Duodenal mucosa (tissue), 2 donors: Measurements from ENCODE around the gene MAP3K1.

Experiments used
- H3K27ac ChIP-seq: one replicate; pipeline ENCODE4 v1.7.0; 2013; ENCODE audit warnings: low read depth, low read length
- H3K27me3 ChIP-seq, 2 donors: one replicate each; pipeline ENCODE4 v1.7.0; 2013; ENCODE audit warnings: low read length in 2 of 2, control low read depth in 1 of 2; ENCODE audit not compliant: insufficient read depth in 2 of 2, control insufficient read depth in 1 of 2
- H3K36me3 ChIP-seq, 2 donors: one replicate each; pipeline ENCODE4 v1.7.0; 2013; ENCODE audit warnings: low read length in 2 of 2, control low read depth in 1 of 2; ENCODE audit not compliant: insufficient read depth in 2 of 2, control insufficient read depth in 1 of 2
- H3K4me1 ChIP-seq, 2 donors: one replicate each; pipeline ENCODE4 v1.7.0; 2013; ENCODE audit warnings: low read length in 2 of 2, control low read depth in 1 of 2; ENCODE audit not compliant: insufficient read depth in 2 of 2, control insufficient read depth in 1 of 2
- H3K4me3 ChIP-seq, 2 donors: one replicate each; pipeline ENCODE4 v1.7.0; 2013; ENCODE audit warnings: low read length in 2 of 2, low read depth in 1 of 2
- H3K9ac ChIP-seq, 2 donors: one replicate each; pipeline ENCODE4 v1.7.0; 2013; ENCODE audit warnings: low read length in 2 of 2, low read depth in 1 of 2
- H3K9me3 ChIP-seq, 2 donors: one replicate each; pipeline ENCODE4 v1.7.0; 2013; ENCODE audit warnings: low read length in 2 of 2, control low read depth in 1 of 2; ENCODE audit not compliant: control insufficient read depth in 1 of 2

The MAP3K1 gene

DNA sequence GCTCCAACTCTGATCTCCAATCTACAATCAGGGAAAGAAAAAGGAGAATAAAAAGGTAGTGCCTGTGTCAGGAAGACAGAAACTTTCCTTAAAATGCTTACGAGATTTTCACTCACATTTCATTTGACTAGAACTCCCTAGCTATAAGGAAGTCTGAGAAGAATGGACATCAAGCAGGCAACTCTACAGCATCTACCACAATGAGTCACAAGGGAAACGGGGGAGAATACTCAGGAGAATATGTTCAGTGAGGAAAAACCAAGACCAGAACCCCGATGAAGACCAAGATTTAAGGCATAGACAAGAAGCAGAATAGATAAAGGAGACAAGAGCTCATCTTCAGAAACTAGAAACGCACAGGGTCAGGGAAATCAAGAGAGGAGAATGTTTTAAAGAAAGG is 85.0 kb downstream of the MAP3K1 start:
- no peak overlapping the region for H3K9ac ChIP-seq
- no peak overlapping the region for H3K4me3 ChIP-seq
- H3K27ac ChIP-seq: no peak overlapping the region
- no peaks in the 10 kb centered on the region for H3K9me3 ChIP-seq
- peaks cover 2 to 5% of the 10 kb centered on the region in 2 donors for H3K36me3 ChIP-seq
- H3K4me1 ChIP-seq: no peaks in the 10 kb centered on the region
- no peaks in the 10 kb centered on the region for H3K27me3 ChIP-seq

GRCh38 chr5:56900858-56901578 is 85.7 kb downstream of the MAP3K1 start:
- Histone ChIP-seq H3K27ac (no peak overlapping the region), H3K36me3 (peaks cover 2 to 5% of the 10 kb centered on the region in 2 donors), H3K9ac (no peak overlapping the region), H3K4me1 (no peaks in the 10 kb centered on the region), H3K4me3 (no peak overlapping the region), H3K9me3 (no peaks in the 10 kb centered on the region), H3K27me3 (no peaks in the 10 kb centered on the region)

DNA sequence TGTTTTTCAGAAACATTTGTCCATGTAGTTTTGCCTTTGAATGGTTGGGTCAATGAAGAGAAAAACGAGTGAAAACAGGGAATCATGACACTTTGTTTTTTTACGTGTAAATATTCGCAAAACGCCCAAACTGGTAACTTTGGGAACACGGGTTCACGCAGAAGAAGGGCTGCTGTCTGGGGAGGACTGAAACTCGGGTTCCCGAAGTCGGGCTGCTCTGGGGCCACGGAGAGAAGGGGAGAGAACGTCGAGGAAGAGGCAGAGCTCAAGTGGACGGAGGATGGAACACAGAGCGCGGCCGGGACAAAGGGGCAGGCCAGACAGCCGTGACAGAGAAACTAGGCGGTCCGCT is 93.6 kb downstream of the MAP3K1 start:
- peaks cover 7 to 14% of the 10 kb centered on the region in 2 donors for H3K4me1 ChIP-seq
- peak overlapping the region; percentile 76 to 89 for H3K9ac ChIP-seq
- peak overlapping the region; percentile 98 for H3K27ac ChIP-seq
- H3K9me3 ChIP-seq: no peaks in the 10 kb centered on the region
- H3K36me3 ChIP-seq: peaks cover 0 to 2% of the 10 kb centered on the region in 2 donors
- no peaks in the 10 kb centered on the region for H3K27me3 ChIP-seq
- H3K4me3 ChIP-seq: peak overlapping the region; percentile 81 to 82

DNA sequence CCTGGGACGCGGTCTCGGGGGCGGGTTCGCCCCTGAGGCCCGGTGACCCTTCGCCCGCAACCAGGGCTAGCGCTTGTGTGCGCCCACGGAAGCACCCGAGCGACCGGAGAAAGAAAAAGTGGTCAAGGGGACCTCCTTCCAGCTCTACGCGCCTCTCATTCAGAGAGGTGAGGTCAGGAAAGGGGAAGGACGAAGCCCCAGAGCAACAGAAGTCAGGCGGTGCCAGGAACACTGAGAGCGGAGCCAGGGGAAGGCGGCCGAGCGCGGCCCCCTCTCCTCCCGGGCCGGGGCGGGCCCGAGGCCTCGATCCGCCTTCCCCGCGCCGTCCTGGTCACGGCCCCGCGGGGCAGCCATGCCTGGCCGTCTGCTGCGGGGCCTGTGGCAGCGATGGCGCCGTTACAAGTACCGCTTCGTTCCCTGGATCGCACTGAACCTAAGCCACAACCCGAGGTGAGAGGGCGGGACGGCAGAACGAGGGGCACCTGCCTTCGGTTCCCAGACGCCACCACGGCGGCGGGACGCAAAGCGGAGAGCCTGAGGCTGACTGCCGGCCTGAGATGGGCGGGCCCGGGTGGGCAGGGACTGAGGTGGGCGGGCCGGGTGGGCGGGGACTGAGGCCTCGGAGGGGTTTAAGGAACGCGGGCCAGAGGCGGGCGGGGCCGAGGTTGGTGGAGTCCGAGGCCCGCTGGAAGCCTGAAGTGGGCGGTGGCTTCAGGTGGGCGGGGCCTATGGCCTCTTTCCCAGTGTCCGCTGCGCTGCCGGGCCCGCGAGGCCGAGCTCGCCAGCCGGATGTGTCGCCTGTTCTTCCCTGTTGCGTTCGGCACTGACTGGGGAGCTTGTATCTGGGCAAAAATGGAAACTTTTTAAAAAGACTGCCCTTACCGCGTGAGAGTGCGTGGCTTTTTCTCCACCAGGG is 94.2 kb downstream of the MAP3K1 start, which contains the start of gene SETD9:
Gene SETD9 (plus strand): TSS at position 303 of the 916 bp plus-strand sequence. CDS start 50 bp downstream, at position 353.
- peaks cover 7 to 14% of the 10 kb centered on the region in 2 donors for H3K4me1 ChIP-seq
- H3K9me3 ChIP-seq: no peaks in the 10 kb centered on the region
- no peaks in the 10 kb centered on the region for H3K27me3 ChIP-seq
- H3K36me3 ChIP-seq: peaks cover 0 to 4% of the 10 kb centered on the region in 2 donors
- H3K27ac ChIP-seq: peak within 1 kb of the TSS; percentile 98
- peak within 1 kb of the TSS; percentile 89 to 94 for H3K9ac ChIP-seq
- H3K4me3 ChIP-seq: peak within 1 kb of the TSS; percentile 90 to 95

GRCh38 chr5:56910210-56910965 is 95.0 kb downstream of the MAP3K1 start:
- Histone ChIP-seq H3K27me3 (no peaks in the 10 kb centered on the region), H3K9me3 (no peaks in the 10 kb centered on the region), H3K27ac (peak overlapping the region; percentile 86), H3K9ac (peak overlapping the region; percentile 87 to 94), H3K4me1 (peaks cover 7 to 14% of the 10 kb centered on the region in 2 donors), H3K36me3 (peaks cover 0 to 4% of the 10 kb centered on the region in 2 donors), H3K4me3 (peak overlapping the region; percentile 90 to 95)

- peaks cover 0 to 10% of the 10 kb centered on the region in 2 donors for H3K36me3 ChIP-seq
- no peak overlapping the region for H3K4me3 ChIP-seq
- H3K9me3 ChIP-seq: no peaks in the 10 kb centered on the region
- H3K4me1 ChIP-seq: peaks cover 12 to 25% of the 10 kb centered on the region in 2 donors
- H3K27me3 ChIP-seq: no peaks in the 10 kb centered on the region
- no peak overlapping the region for H3K9ac ChIP-seq
- H3K27ac ChIP-seq: no peak overlapping the region
Observed at GRCh38 chr5:56913766-56914165, 98.4 kb downstream of the MAP3K1 start.

- peaks cover 0 to 10% of the 10 kb centered on the region in 2 donors for H3K36me3 ChIP-seq
- no peaks in the 10 kb centered on the region for H3K9me3 ChIP-seq
- no peak overlapping the region for H3K4me3 ChIP-seq
- H3K27me3 ChIP-seq: no peaks in the 10 kb centered on the region
- H3K4me1 ChIP-seq: peaks cover 12 to 23% of the 10 kb centered on the region in 2 donors
- H3K27ac ChIP-seq: no peak overlapping the region
- H3K9ac ChIP-seq: no peak overlapping the region
Observed at GRCh38 chr5:56914678-56915077, 99.3 kb downstream of the MAP3K1 start.

GRCh38 chr5:56917534-56917933 is 102.2 kb downstream of the MAP3K1 start:
- Histone ChIP-seq H3K4me3 (no peak overlapping the region), H3K27me3 (no peaks in the 10 kb centered on the region), H3K4me1 (peaks cover 5 to 14% of the 10 kb centered on the region in 2 donors), H3K27ac (no peak overlapping the region), H3K9ac (no peak overlapping the region), H3K9me3 (no peaks in the 10 kb centered on the region), H3K36me3 (peaks cover 1 to 27% of the 10 kb centered on the region in 2 donors)

GRCh38 chr5:56918054-56918453 is 102.7 kb downstream of the MAP3K1 start:
- H3K27me3 ChIP-seq: no peaks in the 10 kb centered on the region
- H3K4me3 ChIP-seq: no peak overlapping the region
- H3K9me3 ChIP-seq: no peaks in the 10 kb centered on the region
- H3K36me3 ChIP-seq: peaks cover 6 to 32% of the 10 kb centered on the region in 2 donors
- H3K4me1 ChIP-seq: peaks cover 5 to 14% of the 10 kb centered on the region in 2 donors
- H3K27ac ChIP-seq: no peak overlapping the region
- H3K9ac ChIP-seq: no peak overlapping the region
